Loucy (cell line): ENCODE measurements around the gene HOXA1.

Source experiments
- EZH2phosphoT487 ChIP-seq: fragments of 200-600 bp; IDR thresholded peaks from 2 replicates; pipeline ENCODE4 v1.6.1; 2018; ENCODE audit warnings: antibody characterized with exemption, mild to moderate bottlenecking, moderate library complexity, borderline replicate concordance
- TF ChIP-seq, protein P1 (sequence below): fragments of 200-600 bp; sonication (generic); conservative IDR thresholded peaks from 2 replicates; pipeline ENCODE4 v1.5.1; 2014; ENCODE audit warnings: mild to moderate bottlenecking, antibody characterized with exemption, low read length

DNA sequence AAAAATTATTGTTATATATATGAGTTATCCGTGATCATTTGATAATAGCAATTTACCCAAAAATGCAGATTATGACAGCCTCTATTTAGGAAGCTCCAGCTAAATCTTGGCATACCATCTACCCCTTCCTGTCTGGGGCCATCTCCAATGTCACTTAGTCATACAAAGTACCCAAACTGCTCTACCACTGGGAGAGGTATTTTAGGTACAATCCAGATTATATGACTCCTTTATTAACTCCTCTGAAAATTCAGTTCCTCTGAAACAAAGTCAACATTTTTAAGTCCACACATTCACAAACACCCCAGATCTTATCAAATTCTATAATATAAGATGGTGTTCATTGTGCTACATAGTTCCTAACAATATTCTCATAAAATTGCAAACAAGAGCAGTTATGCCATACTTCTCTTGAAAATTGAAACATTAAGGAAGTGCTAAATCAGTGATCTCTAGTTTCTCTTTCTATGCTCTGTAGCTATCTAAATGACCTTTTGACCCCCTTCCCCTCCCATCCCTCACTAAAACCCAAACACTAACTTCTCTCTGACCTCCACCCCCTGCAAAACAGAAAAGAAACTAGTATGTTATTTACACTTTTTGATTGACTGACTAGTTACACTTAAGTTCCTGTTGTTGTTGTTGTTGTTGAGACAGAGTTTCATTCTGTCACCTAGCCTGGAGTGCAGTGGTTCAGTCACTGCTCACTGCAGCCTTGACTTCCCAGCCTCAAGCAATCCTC lies 16.4 kb downstream of the HOXA1 start:
- TF ChIP-seq, protein P1, sequence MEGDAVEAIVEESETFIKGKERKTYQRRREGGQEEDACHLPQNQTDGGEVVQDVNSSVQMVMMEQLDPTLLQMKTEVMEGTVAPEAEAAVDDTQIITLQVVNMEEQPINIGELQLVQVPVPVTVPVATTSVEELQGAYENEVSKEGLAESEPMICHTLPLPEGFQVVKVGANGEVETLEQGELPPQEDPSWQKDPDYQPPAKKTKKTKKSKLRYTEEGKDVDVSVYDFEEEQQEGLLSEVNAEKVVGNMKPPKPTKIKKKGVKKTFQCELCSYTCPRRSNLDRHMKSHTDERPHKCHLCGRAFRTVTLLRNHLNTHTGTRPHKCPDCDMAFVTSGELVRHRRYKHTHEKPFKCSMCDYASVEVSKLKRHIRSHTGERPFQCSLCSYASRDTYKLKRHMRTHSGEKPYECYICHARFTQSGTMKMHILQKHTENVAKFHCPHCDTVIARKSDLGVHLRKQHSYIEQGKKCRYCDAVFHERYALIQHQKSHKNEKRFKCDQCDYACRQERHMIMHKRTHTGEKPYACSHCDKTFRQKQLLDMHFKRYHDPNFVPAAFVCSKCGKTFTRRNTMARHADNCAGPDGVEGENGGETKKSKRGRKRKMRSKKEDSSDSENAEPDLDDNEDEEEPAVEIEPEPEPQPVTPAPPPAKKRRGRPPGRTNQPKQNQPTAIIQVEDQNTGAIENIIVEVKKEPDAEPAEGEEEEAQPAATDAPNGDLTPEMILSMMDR = no peak
- TF ChIP-seq EZH2phosphoT487 = no peak
